IPS-NIHi7 (cell line): ENCODE results near the gene PET100.

ENCODE experiments used
- DNase-seq: peaks from one replicate; pipeline ENCODE4 v3.0.0; 2012; ENCODE audit warnings: mixed read lengths; ENCODE audit errors: extremely low spot score

PET100 gene

GRCh38 chr19:7633698-7634097 lies 4.1 kb downstream of the PET100 start, which contains the start of gene PCP2:
PCP2 (minus strand) TSS chr19:7633719; CDS start chr19:7633457, 262 bp downstream.
- no peak for DNase-seq

GRCh38 chr19:7635670-7636069 lies 6.1 kb downstream of the PET100 start:
- DNase-seq: no peak

GRCh38 chr19:7636317-7636690 lies 6.7 kb downstream of the PET100 start:
- no peak for DNase-seq

DNA sequence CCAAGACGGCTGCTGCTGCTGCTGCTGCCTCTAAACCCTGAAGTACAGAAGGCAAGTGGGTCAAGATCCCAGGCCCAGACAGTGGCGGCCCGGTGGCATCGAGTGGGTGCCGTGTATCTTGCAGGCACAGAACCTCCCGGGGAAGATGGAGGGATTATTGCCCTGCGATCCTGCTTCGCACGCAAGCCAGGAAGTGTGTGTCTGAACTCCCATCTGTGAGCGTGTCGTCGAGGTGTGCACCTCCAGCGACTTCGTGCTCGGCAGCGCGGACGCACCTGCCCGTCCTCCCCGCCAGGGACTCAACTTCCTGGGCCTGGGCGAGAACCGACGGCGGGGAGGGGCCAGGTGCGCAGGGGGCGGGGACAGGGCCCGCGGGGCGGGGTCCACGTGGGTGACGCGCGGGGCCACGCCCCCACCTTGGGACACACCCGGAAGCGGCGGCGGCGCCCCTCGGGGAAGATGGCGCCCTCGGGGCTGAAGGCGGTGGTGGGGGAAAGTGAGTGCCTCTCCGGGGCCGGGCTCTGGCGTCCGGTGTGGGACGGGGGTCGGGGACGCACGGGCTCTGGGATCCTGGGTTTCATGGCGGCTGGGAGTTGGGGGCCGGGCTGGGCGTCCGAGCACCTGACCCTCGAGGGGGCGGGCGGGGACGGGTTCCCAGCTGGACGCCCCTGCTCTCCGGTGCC lies 7.2 kb downstream of the PET100 start, which contains the start of gene STXBP2:
STXBP2 (plus strand) TSS at position 420 of the 683 bp plus-strand sequence; CDS start at position 460, 40 bp downstream.
- peak; percentile 97 for DNase-seq

GRCh38 chr19:7637374-7638256 lies 8.0 kb downstream of the PET100 start:
- no peak for DNase-seq

DNA sequence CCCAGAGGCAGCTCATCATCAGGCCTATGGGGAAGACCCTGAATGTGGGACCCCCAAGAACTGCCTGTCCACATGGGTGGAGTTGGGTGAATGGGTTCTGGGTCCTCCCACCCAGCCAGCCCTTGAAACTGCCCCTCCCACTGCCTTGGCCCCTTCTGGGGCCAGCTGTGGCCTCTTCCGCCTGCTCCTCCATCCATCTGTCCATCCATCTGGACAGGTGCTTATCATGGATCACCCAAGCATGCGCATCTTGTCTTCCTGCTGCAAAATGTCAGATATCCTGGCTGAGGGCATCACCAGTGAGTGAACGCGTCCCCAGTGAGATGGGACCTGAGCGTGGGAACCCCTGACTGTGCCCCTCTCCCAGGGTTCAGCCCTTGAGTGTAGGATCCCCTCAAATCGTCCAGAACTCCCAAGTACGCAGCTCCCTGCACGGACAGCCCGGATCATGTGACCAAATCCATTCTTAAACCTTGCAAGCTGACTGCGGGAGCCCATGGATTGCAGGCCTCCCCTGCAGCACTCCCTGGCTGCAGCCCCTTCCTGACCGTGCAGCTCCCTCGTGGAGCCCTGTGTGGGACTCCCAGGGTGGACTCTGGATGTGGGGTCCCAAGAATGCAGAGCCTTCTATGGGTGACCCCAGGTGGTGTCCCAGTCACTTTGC lies 9.3 kb downstream of the PET100 start:
- DNase-seq: no peak

DNA sequence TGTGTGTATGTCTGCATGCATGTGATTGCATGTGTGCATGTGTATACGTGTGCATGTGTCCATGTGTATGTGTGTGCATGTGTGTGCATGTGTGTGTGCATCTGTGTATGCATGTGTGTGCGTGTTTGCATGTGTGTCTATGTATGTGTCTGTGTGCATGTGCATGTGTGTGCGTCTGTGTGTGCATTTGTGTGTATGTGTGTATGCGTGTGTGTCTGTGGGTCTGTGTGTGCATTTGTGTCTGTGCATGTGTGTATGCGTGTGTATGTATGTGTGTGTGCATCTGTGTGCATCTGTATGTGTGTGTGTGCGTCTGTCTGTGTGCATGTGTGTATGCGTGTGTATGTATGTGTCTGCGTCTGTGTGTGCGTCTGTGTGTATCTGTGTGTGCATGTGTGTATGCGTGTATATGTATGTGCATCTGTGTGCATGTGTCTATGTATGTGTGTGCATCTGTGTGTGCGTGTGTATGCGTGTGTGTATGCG lies 10.3 kb downstream of the PET100 start:
- no peak for DNase-seq

GRCh38 chr19:7640803-7641202 lies 11.2 kb downstream of the PET100 start:
- no peak for DNase-seq

DNA sequence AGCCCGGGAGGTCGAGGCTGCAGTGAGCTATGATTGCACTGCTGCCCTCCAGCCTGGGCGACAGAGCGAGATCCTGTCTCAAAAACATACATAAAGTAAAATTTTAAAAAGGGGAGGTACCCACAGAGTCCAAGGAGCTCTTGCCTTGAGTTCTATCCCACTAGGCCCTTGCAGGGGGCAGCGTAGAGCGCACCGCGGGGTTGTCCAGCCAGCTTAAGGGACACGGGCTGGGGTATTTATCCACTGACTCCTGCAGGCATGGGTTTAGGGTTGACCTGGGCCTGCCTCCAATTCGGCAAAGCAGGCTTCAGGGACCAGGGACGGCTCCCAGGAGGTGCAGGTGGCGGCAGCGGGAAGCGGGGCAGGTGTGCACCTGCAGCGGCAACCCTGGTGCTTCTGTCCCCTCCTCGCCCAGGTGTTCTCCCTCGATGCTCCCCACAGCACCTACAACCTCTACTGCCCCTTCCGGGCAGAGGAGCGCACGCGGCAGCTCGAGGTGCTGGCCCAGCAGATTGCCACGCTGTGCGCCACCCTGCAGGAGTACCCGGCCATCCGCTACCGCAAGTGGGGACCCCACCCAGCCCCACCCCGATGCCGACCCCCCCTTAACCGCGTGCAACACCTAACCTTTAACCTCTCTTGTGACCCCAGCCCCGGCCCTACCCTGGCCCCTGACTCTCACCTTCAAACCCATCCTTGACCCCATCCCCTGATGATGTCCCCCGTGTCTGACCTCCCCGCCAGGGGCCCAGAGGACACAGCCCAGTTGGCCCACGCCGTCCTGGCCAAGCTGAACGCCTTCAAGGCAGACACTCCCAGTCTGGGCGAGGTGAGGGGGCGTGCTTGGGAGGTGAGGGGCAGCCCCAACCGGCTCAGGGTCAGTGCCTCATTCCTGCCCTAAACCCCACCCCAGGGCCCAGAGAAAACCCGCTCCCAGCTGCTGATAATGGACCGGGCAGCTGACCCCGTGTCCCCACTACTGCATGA lies 12.0 kb downstream of the PET100 start:
- DNase-seq: no peak

DNA sequence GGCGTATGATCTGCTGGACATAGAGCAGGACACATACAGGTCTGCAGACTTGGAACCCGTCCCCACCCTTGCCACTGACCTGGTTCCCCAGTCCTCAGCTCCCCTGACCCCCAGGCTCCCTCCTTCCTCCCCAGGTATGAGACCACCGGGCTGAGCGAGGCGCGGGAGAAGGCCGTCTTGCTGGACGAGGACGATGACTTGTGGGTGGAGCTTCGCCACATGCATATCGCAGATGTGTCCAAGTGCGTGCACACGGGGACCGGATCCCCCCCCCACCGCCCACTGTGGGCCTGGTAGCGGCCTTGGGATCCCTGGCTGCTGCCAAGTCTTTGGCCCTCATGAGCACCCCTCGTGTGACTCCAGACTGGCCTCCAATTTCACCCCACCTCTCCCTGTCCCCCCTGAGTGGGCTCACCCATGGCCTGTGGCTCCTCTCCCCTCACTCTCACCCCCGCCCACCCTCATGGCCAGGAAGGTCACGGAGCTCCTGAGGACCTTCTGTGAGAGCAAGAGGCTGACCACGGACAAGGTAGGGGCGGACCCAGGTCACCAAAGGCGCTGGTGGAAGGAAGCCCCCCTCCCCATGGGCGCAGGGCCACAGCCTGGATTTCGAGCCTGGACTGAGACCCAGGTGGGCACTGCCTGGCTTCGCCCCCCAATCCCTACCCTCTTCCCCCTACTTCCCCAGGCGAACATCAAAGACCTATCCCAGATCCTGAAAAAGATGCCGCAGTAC lies 12.9 kb downstream of the PET100 start:
- DNase-seq: no peak

DNA sequence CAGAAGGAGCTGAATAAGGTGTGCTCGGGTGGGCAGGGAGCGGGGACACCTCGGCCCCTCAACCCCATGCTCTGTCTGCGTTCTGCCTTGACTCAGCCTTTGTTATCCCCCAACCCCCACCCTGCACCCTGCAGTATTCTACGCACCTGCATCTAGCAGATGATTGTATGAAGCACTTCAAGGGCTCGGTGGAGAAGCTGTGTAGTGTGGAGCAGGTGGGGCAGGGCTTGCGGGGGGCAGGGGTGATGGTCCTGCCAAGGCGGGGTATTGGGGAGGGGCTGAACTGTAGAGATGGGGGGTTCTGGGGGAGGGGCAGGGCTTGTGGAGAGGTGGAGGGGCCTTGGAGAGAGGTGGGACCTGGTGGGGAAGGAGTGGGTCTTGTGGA lies 13.4 kb downstream of the PET100 start:
- DNase-seq: no peak

GRCh38 chr19:7643629-7644549 lies 14.3 kb downstream of the PET100 start:
- DNase-seq: peak; percentile 69

GRCh38 chr19:7644550-7644877 lies 14.9 kb downstream of the PET100 start:
- DNase-seq: no peak

DNA sequence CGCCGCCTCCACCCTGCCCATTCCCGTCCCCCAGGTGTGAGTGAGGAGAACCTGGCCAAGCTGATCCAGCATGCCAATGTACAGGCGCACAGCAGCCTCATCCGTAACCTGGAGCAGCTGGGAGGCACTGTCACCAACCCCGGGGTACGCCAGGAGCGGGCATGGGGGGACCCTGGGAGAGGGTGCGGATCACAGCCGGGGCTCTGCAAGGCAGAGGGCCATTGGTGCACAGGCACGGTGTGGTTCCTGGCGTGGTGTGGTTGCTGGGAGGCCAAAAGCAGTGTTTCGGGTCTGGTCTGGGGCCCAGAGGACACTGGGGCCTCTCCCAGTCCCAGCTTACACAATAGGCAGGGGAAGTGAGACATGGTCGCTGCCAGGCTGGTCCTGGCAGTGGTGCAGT lies 15.6 kb downstream of the PET100 start:
- no peak for DNase-seq

GRCh38 chr19:7645656-7646425 lies 16.2 kb downstream of the PET100 start:
- no peak for DNase-seq

DNA sequence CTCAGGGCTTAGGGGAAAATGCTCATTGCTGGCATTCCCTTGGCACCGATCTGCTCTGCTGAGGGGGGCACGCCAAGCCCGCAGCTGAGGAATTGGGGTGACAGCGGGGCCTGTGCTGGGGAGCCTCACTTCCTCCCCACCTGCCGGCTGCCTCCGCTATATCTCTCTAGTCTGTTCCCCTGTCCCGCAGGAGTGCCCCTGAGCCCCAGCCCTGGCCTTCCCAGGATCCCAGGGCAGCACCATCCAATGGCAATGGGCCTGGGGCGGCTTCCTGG lies 16.8 kb downstream of the PET100 start:
- DNase-seq: no peak

- DNase-seq: no peak
Observed at GRCh38 chr19:7647156-7647555, 17.6 kb downstream of the PET100 start.

DNA sequence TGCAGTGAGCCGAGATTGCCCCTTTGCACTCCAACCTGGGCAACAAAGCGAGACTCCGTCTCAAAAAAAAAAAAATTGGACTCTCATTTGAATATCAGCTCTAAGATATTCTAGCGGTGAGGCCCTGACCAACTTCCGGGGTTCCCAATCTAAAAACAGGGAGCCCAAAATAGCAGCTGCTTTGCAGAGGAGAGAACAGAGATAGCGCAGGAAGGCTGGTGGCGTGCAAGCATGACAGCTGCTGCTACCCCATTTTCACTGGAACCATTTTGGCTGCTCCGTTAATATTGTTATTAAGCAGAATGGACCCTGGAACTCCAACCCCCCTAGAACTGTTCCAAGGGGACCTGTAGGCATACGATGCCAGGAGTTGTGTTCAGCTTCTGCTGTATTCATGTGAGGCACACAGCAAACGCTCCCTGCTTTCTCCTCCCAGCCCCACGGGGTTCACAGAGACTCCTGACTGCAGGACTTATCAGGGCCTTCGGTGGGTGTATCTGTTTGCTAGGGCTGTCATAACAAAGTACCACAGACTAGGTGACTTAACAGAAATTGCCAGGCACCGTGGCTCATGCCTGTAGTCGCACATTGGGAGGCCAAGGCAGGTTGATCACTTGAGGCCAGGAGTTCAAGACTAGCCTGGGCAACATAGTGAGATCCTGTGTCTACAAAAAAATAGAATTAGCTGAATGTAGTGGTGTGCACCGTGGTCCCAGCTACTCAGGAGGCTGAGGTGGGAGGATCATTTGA lies 18.8 kb downstream of the PET100 start:
- DNase-seq: no peak
